D721Med (cell line): ENCODE measurements around the gene TTC12.

Source experiments
- DNase-seq: peaks from one replicate; pipeline ENCODE4 v3.0.0; 2011; ENCODE audit warnings: low spot score; ENCODE audit not compliant: insufficient read length
- FAIRE-seq: peaks from 2 replicates; lab custom pipeline; 2011; peaks lifted over from hg19 to GRCh38; lab: Jason Lieb, UNC
- CTCF ChIP-seq: IDR thresholded peaks from 2 replicates; pipeline ENCODE4 v1.5.1; 2012; ENCODE audit warnings: mild to moderate bottlenecking, control low read depth; ENCODE audit not compliant: insufficient read depth; ENCODE audit errors: missing control alignments

The TTC12 gene

GRCh38 chr11:113398669-113399430, 84.5 kb downstream of the TTC12 start:
- TF ChIP-seq CTCF = no peak
- DNase-seq (no peak), FAIRE-seq (no peak)

GRCh38 chr11:113400631-113401230, 86.3 kb downstream of the TTC12 start:
- no peak for TF ChIP-seq CTCF
- DNase-seq = no peak
- no peak for FAIRE-seq

GRCh38 chr11:113401718-113402117, 87.3 kb downstream of the TTC12 start:
- no peak for FAIRE-seq
- no peak for TF ChIP-seq CTCF
- DNase-seq = no peak

GRCh38 chr11:113404859-113405430, 90.6 kb downstream of the TTC12 start:
- no peak for FAIRE-seq
- no peak for TF ChIP-seq CTCF

GRCh38 chr11:113405724-113406478, 91.5 kb downstream of the TTC12 start:
- FAIRE-seq (no peak), DNase-seq (no peak)
- no peak for TF ChIP-seq CTCF

More at GRCh38 chr11:113404859-113405430, 90.6 kb downstream of the TTC12 start:
- no peak for DNase-seq

- FAIRE-seq (no peak), DNase-seq (no peak)
- no peak for TF ChIP-seq CTCF
Measured at GRCh38 chr11:113407163-113407562, 92.8 kb downstream of the TTC12 start.
